ENCODE results near the gene SLC6A3.
"Not testable (repeated sequence)": the region's sequence is repeated elsewhere in the genome, so short reads cannot be mapped to it uniquely, and the experiment has no call there.

SLC6A3 gene

DNA sequence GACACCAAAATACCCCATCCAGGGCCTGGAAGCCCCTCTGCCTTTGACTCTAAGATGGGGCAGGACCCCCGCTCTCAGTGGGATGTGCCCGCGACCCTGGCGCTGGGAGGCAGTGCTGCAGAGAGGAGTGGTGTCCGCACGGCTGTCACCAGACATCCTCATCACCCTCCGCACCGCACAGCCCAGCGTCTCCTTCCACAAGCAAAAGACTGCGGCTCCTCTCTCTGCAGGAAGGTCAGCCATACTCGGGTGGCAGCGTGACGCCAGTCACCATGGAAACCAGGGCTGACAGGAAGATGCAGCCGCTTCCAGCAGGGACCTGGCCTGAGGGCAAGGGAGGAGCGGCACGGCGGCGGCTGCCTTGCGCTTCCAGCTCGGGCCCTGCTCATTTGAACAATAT is 17.1 kb upstream of the SLC6A3 start:
- Histone ChIP-seq H2AFZ (ENCODE audit: low read length) (no peak overlapping the region), H3K36me3 (ENCODE audit: insufficient read depth, low read length) (peaks cover 41% of the 10 kb centered on the region; the same call in 1 of the 2 replicates), H3K4me1 (ENCODE audit: insufficient read depth, low read length, poor library complexity, severe bottlenecking) (no peaks in the 10 kb centered on the region), H3K4me3 (ENCODE audit: low read length, poor library complexity, severe bottlenecking) (no peak overlapping the region), H3F3A (ENCODE audit: low read depth) (no peaks in the 10 kb centered on the region), H3K9me3 (ENCODE audit: insufficient read depth, low read depth, low read length) (no peaks in the 10 kb centered on the region), H3K4me2 (ENCODE audit: low read depth, low read length, poor library complexity, severe bottlenecking) (no peak overlapping the region), H3K9me2 (replicated peaks; ENCODE audit: low read depth, low read length) (no peaks in the 10 kb centered on the region), H4K20me1 (ENCODE audit: insufficient read depth, low read length, poor library complexity, severe bottlenecking) (no peaks in the 10 kb centered on the region), H3K9ac (ENCODE audit: low read depth, low read length, poor library complexity, severe bottlenecking) (no peak overlapping the region), H3K79me2 (ENCODE audit: insufficient read depth, low read length) (no peaks in the 10 kb centered on the region), H3K27me3 (ENCODE audit: insufficient read depth, low read length, poor library complexity, severe bottlenecking) (no peaks in the 10 kb centered on the region)
- no peak for TF ChIP-seq EZH2phosphoT487 (IDR thresholded peaks at IDR 0.05; ENCODE audit: borderline replicate concordance)
- TF ChIP-seq, protein P1, sequence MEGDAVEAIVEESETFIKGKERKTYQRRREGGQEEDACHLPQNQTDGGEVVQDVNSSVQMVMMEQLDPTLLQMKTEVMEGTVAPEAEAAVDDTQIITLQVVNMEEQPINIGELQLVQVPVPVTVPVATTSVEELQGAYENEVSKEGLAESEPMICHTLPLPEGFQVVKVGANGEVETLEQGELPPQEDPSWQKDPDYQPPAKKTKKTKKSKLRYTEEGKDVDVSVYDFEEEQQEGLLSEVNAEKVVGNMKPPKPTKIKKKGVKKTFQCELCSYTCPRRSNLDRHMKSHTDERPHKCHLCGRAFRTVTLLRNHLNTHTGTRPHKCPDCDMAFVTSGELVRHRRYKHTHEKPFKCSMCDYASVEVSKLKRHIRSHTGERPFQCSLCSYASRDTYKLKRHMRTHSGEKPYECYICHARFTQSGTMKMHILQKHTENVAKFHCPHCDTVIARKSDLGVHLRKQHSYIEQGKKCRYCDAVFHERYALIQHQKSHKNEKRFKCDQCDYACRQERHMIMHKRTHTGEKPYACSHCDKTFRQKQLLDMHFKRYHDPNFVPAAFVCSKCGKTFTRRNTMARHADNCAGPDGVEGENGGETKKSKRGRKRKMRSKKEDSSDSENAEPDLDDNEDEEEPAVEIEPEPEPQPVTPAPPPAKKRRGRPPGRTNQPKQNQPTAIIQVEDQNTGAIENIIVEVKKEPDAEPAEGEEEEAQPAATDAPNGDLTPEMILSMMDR (conservative IDR thresholded peaks at IDR 0.05; ENCODE audit: low read length) = no peak

DNA sequence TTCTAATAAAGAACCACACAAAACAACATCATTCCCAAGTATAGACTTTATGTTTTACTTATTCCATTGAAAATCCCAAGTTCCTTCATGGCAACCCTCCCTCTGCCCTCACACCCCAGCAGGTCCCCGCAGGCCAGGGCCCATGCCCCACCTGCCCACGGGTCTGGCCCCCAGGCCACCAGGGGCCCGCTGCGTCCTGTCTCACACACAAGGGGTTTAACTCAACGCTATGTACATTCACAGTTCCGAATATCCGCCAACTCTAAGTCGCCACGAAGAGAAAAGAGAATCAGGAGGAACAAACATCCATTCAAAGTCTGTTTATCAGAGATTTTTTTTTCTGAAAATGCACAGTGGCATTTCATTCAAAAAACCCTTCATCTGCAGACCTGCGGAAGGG is 16.2 kb upstream of the SLC6A3 start:
- Histone ChIP-seq H3K9me3 (ENCODE audit: insufficient read depth, low read depth, low read length) (peaks cover 7% of the 10 kb centered on the region; the same call in 1 of the 2 replicates), H3K27me3 (ENCODE audit: insufficient read depth, low read length, poor library complexity, severe bottlenecking) (no peaks in the 10 kb centered on the region), H2AFZ (ENCODE audit: low read length) (no peak overlapping the region), H3K36me3 (ENCODE audit: insufficient read depth, low read length) (peaks cover 41% of the 10 kb centered on the region; the same call in 1 of the 2 replicates), H4K20me1 (ENCODE audit: insufficient read depth, low read length, poor library complexity, severe bottlenecking) (no peaks in the 10 kb centered on the region), H3K4me2 (ENCODE audit: low read depth, low read length, poor library complexity, severe bottlenecking) (no peak overlapping the region), H3K9me2 (replicated peaks; ENCODE audit: low read depth, low read length) (no peaks in the 10 kb centered on the region), H3K79me2 (ENCODE audit: insufficient read depth, low read length) (no peaks in the 10 kb centered on the region), H3F3A (ENCODE audit: low read depth) (no peaks in the 10 kb centered on the region), H3K4me1 (ENCODE audit: insufficient read depth, low read length, poor library complexity, severe bottlenecking) (no peaks in the 10 kb centered on the region), H3K4me3 (ENCODE audit: low read length, poor library complexity, severe bottlenecking) (no peak overlapping the region), H3K9ac (ENCODE audit: low read depth, low read length, poor library complexity, severe bottlenecking) (no peak overlapping the region)
- TF ChIP-seq EZH2phosphoT487 (IDR thresholded peaks at IDR 0.05; ENCODE audit: borderline replicate concordance) = no peak
- TF ChIP-seq, protein P1 (conservative IDR thresholded peaks at IDR 0.05; ENCODE audit: low read length) = no peak

DNA sequence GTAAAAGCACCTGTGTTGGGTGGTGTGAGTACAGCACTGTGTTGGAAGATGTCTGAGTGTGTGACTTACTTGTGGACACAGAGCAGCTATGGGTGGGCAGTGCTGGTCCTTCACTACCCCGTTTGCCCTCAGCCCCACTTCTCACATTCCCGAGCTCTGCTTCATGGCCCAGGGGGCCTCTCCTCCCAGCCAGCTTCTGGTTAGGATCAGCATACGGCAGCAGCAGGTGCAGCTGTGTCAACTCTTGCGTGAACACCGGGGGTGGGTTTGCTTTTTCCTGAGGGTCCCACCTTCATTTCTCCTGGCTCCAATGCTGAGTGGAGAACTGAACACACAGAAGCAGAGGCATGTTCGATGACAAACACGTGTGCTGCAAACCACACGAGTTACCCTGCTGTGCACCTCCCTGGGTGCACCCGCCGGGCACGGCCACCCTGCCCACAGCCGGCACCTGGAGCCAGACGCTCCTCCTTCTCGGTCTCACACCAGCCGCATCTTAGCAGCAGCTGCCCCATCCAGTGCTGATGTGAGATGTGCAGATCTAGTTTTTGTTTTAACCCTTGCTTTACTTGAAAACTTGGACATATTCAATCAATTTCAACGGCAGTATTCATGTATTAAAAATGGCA is 14.9 kb upstream of the SLC6A3 start:
- no peaks in the 10 kb centered on the region for H4K20me1 ChIP-seq (ENCODE audit: insufficient read depth, low read length, poor library complexity, severe bottlenecking)
- peaks cover 15% of the 10 kb centered on the region; the same call in 1 of the 2 replicates for H3K9me3 ChIP-seq (ENCODE audit: insufficient read depth, low read depth, low read length)
- no peaks in the 10 kb centered on the region for H3K9me2 ChIP-seq (replicated peaks; ENCODE audit: low read depth, low read length)
- H3K4me1 ChIP-seq (ENCODE audit: insufficient read depth, low read length, poor library complexity, severe bottlenecking) = no peaks in the 10 kb centered on the region
- H3K4me3 ChIP-seq (ENCODE audit: low read length, poor library complexity, severe bottlenecking) = no peak overlapping the region
- no peaks in the 10 kb centered on the region for H3K79me2 ChIP-seq (ENCODE audit: insufficient read depth, low read length)
- H2AFZ ChIP-seq (ENCODE audit: low read length) = no peak overlapping the region
- peaks cover 41% of the 10 kb centered on the region; the same call in 1 of the 2 replicates for H3K36me3 ChIP-seq (ENCODE audit: insufficient read depth, low read length)
- no peaks in the 10 kb centered on the region for H3F3A ChIP-seq (ENCODE audit: low read depth)
- H3K9ac ChIP-seq (ENCODE audit: low read depth, low read length, poor library complexity, severe bottlenecking) = no peak overlapping the region
- H3K4me2 ChIP-seq (ENCODE audit: low read depth, low read length, poor library complexity, severe bottlenecking) = no peak overlapping the region
- no peak for TF ChIP-seq EZH2phosphoT487 (IDR thresholded peaks at IDR 0.05; ENCODE audit: borderline replicate concordance)
- TF ChIP-seq, protein P1 (conservative IDR thresholded peaks at IDR 0.05; ENCODE audit: low read length) = no peak
- no peaks in the 10 kb centered on the region for H3K27me3 ChIP-seq (ENCODE audit: insufficient read depth, low read length, poor library complexity, severe bottlenecking)

DNA sequence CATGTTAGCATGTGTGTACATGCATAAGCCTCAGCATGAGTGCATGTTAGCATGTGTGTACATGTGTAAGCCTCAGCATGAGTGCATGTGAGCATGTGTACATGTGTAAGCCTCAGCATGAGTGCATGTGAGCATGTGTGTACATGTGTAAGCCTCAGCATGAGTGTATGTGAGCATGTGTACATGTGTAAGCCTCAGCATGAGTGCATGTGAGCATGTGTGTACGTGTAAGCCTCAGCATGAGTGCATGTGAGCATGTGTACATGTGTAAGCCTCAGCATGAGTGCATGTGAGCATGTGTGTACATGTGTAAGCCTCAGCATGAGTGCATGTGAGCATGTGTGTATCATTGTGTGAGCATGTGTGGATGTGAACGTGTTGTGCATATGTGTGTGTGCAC is 14.2 kb upstream of the SLC6A3 start:
- H2AFZ ChIP-seq (ENCODE audit: low read length); H4K20me1 ChIP-seq (ENCODE audit: insufficient read depth, low read length, poor library complexity, severe bottlenecking); H3K9me2 ChIP-seq (replicated peaks; ENCODE audit: low read depth, low read length); H3F3A ChIP-seq (ENCODE audit: low read depth); H3K27me3 ChIP-seq (ENCODE audit: insufficient read depth, low read length, poor library complexity, severe bottlenecking); H3K4me1 ChIP-seq (ENCODE audit: insufficient read depth, low read length, poor library complexity, severe bottlenecking); H3K79me2 ChIP-seq (ENCODE audit: insufficient read depth, low read length); H3K9ac ChIP-seq (ENCODE audit: low read depth, low read length, poor library complexity, severe bottlenecking); H3K4me3 ChIP-seq (ENCODE audit: low read length, poor library complexity, severe bottlenecking); H3K4me2 ChIP-seq (ENCODE audit: low read depth, low read length, poor library complexity, severe bottlenecking): not testable (repeated sequence)
- Histone ChIP-seq H3K9me3 (ENCODE audit: insufficient read depth, low read depth, low read length) (peaks cover 18% of the 10 kb centered on the region; the same call in 1 of the 2 replicates), H3K36me3 (ENCODE audit: insufficient read depth, low read length) (peaks cover 38% of the 10 kb centered on the region; the same call in 1 of the 2 replicates)

DNA sequence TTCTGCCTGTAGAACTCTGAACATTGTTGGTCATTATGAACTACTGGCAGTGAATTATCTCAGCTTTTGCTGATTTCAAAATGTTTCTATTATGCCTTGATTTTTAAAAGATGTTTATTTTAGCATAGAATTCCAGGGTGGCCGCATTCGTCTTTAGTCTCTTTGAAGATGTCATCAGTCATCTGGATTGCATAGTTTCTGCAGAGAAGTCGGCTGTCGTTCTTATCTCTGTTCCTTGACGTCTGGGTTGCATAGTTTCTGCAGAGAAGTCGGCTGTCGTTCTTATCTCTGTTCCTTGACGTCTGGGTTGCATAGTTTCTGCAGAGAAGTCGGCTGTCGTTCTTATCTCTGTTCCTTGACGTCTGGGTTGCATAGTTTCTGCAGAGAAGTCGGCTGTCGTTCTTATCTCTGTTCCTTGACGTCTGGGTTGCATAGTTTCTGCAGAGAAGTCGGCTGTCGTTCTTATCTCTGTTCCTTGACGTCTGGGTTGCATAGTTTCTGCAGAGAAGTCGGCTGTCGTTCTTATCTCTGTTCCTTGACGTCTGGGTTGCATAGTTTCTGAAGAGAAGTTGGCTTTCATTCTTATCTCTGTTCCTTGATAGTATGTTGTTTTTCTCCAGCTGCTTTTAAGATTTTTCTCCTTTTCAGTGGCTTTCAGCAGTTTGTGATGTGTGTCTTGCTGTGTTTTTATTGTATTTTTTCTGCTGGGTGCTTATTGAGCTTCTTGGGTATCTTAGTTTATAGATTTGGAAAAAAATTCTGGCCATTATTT is 11.1 kb upstream of the SLC6A3 start:
- not testable (repeated sequence) for H3K9ac ChIP-seq (ENCODE audit: low read depth, low read length, poor library complexity, severe bottlenecking); H2AFZ ChIP-seq (ENCODE audit: low read length); H4K20me1 ChIP-seq (ENCODE audit: insufficient read depth, low read length, poor library complexity, severe bottlenecking); H3F3A ChIP-seq (ENCODE audit: low read depth); H3K27me3 ChIP-seq (ENCODE audit: insufficient read depth, low read length, poor library complexity, severe bottlenecking); H3K4me3 ChIP-seq (ENCODE audit: low read length, poor library complexity, severe bottlenecking); H3K79me2 ChIP-seq (ENCODE audit: insufficient read depth, low read length); H3K9me2 ChIP-seq (replicated peaks; ENCODE audit: low read depth, low read length); H3K4me1 ChIP-seq (ENCODE audit: insufficient read depth, low read length, poor library complexity, severe bottlenecking); H3K4me2 ChIP-seq (ENCODE audit: low read depth, low read length, poor library complexity, severe bottlenecking)
- peaks cover 13% of the 10 kb centered on the region; the same call in 1 of the 2 replicates for H3K36me3 ChIP-seq (ENCODE audit: insufficient read depth, low read length)
- H3K9me3 ChIP-seq (ENCODE audit: insufficient read depth, low read depth, low read length) = peaks cover 32% of the 10 kb centered on the region
